COLO668 (cell line): ENCODE data around the gene FBXL15.

Experiments
- DNase-seq: peaks from one replicate; lab custom pipeline; 2025; ENCODE audit not compliant: unreplicated experiment; lab: John Stamatoyannopoulos, UW

FBXL15 gene

DNA sequence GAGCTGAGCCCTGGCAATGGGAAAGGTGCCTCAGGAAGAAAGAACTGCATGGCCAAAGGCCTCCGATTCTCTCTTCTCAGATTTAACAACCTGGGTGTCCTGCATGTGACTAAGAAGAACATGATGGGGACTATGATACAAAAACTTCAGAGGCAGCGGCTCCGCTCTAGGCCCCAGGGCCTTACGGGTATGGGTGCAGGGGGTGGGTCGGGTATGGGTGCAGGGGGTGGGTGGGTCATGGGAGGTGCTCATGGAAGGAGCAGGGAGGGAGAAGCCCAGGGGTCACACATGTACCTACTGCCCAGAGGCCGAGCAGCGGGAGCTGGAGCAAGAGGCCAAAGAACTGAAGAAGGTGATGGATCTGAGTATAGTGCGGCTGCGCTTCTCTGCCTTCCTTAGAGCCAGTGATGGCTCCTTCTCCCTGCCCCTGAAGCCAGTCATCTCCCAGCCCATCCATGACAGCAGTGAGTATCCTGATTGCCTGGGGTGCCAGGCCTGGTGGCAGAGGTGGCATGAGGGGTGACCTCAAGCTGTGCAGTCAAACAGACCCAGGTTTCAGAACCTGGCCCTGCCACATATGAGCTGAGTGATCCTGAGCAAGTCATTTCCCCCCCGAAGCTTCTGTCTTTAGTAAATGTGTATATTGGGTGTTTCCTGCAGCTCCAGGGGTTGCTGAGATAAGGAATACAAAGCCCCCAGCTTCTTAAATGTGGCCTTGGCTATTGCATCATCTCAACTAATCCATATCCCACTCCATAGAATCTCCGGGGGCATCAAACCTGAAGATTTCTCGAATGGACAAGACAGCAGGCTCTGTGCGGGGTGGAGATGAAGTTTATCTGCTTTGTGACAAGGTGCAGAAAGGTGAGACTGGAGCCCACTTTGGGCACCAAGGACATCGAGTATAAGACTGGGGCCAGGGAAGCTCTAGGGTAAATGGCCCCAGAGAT is 23.1 kb upstream of the FBXL15 start:
- DNase-seq = no peak

- no peak for DNase-seq
These were observed 22.2 kb upstream of the FBXL15 start for GRCh38 chr10:102398172-102399020.

GRCh38 chr10:102399217-102400021 is 21.2 kb upstream of the FBXL15 start:
- DNase-seq = peak; percentile 86

DNA sequence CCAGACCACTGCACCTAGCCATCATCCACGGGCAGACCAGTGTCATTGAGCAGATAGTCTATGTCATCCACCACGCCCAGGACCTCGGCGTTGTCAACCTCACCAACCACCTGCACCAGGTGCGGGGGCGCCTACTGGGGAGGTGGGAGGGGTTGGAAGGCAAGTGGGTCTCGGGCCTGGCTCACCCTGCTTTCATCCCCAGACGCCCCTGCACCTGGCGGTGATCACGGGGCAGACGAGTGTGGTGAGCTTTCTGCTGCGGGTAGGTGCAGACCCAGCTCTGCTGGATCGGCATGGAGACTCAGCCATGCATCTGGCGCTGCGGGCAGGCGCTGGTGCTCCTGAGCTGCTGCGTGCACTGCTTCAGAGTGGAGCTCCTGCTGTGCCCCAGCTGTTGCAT is 20.6 kb upstream of the FBXL15 start:
- DNase-seq = peak; percentile 43

GRCh38 chr10:102400598-102401341 is 19.9 kb upstream of the FBXL15 start:
- DNase-seq = no peak

GRCh38 chr10:102401342-102401654 is 19.3 kb upstream of the FBXL15 start:
- no peak for DNase-seq

DNA sequence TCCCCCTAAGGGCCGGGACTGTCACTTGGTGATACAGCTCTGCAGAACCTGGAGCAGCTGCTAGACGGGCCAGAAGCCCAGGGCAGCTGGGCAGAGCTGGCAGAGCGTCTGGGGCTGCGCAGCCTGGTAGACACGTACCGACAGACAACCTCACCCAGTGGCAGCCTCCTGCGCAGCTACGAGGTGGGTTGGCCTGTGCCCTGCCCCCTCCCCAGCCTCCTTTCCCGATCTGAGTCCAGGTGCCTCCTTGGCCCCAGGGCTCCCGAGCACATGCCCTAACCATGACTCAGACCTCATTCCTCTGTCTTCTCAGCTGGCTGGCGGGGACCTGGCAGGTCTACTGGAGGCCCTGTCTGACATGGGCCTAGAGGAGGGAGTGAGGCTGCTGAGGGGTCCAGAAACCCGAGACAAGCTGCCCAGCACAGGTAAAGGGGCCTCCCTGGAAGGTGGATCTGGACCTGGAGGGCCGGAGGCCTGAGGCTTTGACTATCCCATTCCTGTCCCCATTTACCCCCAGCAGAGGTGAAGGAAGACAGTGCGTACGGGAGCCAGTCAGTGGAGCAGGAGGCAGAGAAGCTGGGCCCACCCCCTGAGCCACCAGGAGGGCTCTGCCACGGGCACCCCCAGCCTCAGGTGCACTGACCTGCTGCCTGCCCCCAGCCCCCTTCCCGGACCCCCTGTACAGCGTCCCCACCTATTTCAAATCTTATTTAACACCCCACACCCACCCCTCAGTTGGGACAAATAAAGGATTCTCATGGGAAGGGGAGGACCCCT is 18.7 kb upstream of the FBXL15 start:
- no peak for DNase-seq

DNA sequence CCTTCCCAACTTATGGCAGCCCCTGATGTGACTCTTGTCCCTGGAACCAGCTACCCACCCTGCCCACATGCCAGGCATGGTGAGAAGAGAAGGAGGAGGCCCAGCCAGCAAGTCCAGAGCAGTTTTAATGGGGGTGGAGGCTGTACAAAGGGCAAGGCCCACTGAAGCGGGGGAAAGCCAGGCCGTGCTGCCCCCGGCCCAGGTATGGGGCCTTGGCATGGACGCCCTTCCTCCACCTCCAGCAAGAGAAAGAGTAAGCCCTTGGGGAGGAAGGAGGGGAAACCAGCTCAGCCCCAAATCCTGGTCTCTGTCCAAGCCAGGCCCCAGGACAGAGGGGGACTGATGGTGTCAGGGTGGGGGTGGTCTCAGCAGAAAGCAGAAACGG is 18.1 kb upstream of the FBXL15 start:
- DNase-seq = no peak

GRCh38 chr10:102403115-102403514 is 17.5 kb upstream of the FBXL15 start:
- no peak for DNase-seq

DNA sequence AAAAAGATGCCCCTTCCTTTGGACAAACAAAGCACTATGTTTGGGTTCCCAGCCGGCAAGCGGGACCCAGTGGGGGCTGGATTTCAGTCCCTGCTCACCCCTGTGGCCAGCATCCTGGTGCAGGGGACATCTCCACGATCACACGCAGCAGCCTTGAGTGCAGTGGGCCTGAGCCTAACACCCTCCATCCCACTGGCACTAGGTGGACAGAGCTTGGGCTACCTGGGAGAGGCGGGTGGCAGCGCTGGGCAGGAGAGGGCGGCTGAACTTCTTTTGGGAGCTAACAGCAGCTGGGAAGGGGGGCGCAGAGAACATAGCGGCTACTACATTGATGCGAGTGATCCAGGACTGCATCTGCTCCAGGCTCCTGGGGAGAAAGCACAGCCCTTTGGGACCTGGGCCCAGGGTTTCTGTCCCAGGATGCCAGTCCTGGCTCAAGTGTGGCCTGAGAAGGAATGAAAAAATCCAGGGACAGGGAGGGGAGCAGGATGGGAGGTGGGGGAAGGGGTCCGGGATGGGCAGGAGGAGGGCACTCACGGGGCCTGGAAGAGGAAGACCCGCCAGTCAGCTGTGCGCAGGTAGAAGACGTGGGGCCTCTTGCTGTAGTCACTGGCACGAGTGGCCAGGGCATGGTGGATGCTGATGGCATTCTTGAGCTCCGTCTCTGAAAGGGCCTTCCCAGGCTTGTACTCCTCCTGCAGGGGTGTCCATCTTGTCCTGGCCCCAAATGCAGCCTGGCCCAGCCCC is 16.1 kb upstream of the FBXL15 start:
- DNase-seq = no peak

GRCh38 chr10:102405108-102405571 is 15.5 kb upstream of the FBXL15 start:
- DNase-seq = no peak

DNA sequence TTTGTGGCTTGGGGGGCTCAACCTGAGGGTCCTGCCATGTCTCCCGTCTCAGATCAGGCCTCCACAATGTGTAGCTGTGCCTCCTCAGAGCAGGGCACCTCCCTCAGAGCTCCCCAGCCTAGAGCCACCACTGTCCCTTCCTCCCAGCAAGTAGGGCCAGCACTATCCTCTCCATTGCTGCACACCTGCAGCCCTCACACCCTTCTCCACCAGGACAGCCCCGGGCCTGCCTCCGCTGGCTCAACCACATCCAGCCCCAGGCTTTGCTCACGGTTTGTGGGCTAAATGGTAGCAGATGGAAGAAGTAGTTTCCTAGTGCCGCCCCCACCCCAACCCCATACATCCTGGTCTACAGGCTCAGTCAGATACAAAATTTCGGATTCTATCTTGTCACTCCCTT is 15.0 kb upstream of the FBXL15 start:
- no peak for DNase-seq

DNA sequence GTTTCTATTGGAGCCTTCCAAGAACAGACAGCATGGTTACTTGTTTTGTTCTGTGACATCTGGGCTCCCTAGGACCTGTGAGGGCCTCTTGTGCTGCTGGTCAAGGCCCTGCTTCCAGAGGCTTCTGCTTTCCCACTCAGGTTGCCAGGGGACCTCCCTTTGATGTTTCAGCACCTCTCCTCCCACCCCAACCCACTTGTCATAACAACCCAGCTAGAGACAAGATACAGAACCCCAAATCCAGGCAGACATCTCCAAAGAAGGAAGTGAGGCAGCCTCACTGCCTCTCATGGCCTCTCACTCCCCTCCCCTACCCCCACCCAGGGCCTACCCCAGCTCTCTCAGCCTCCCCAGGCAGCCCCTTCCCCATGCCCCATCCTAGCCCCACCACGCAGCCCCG is 13.8 kb upstream of the FBXL15 start:
- no peak for DNase-seq

GRCh38 chr10:102407425-102408130 is 13.1 kb upstream of the FBXL15 start:
- no peak for DNase-seq

DNA sequence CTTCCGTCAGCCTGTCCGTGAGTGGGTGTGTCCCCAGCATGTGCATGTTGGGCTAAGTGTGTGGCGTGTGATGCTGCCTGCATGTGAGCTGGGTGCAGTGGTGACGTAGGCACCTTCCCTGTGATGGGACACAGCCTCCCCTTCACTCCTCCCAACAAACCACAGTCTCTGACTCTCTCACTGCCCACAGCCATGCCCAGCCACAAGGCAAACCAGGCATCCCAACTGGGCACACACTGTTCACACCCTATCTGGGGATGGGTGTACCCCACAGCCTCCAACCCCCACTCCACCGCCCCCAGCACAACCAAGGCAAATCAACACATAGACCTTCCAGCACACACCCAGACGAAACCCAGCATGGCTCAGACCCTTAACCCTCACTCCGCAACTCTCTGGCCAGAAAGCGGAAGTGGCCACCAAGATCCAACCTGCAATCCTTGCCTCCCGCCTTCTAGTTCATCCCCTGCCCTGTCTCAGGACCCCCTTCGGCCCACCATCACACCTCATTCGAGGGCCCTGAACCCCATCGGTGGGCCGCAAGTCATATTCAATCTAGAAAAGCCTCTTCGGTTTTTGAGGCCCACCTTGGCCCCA is 12.4 kb upstream of the FBXL15 start:
- DNase-seq = no peak

GRCh38 chr10:102408728-102409603 is 11.7 kb upstream of the FBXL15 start:
- peak; percentile 28 for DNase-seq
